ENCODE measurements around the gene SAMD7.

Gene SAMD7

GRCh38 chr3:169891886-169892285 lies 19.5 kb upstream of the SAMD7 start:
- H3K27ac Mint-ChIP-seq: no peak overlapping the region

GRCh38 chr3:169894110-169894509 lies 17.3 kb upstream of the SAMD7 start:
- no peaks in the 10 kb centered on the region for H3K27me3 Mint-ChIP-seq (ENCODE audit: low read depth)
- no peaks in the 10 kb centered on the region for H3K9me3 Mint-ChIP-seq
- H3K27ac Mint-ChIP-seq: no peak overlapping the region
- H3K4me3 Mint-ChIP-seq: no peak overlapping the region
- H3K4me1 Mint-ChIP-seq (ENCODE audit: low read depth): no peaks in the 10 kb centered on the region
- H3K36me3 Mint-ChIP-seq (ENCODE audit: low read depth): no peaks in the 10 kb centered on the region
- no peak for DNase-seq (ENCODE audit: low spot score)

More at GRCh38 chr3:169891886-169892285, 19.5 kb upstream of the SAMD7 start:
- Mint-ChIP-seq H3K27me3 (ENCODE audit: low read depth) (peaks cover 3% of the 10 kb centered on the region), H3K36me3 (ENCODE audit: low read depth) (no peaks in the 10 kb centered on the region), H3K9me3 (no peaks in the 10 kb centered on the region), H3K4me1 (ENCODE audit: low read depth) (no peaks in the 10 kb centered on the region), H3K4me3 (no peak overlapping the region)
- DNase-seq (ENCODE audit: low spot score): no peak

- DNase-seq (ENCODE audit: low spot score): no peak
- no peak overlapping the region for H3K4me3 Mint-ChIP-seq
- peaks cover 2% of the 10 kb centered on the region for H3K27me3 Mint-ChIP-seq (ENCODE audit: low read depth)
- peaks cover 3% of the 10 kb centered on the region for H3K9me3 Mint-ChIP-seq
- H3K36me3 Mint-ChIP-seq (ENCODE audit: low read depth): no peaks in the 10 kb centered on the region
- no peaks in the 10 kb centered on the region for H3K4me1 Mint-ChIP-seq (ENCODE audit: low read depth)
- no peak overlapping the region for H3K27ac Mint-ChIP-seq
Observed at GRCh38 chr3:169895072-169895471, 16.3 kb upstream of the SAMD7 start.

- Mint-ChIP-seq H3K27ac (no peak overlapping the region), H3K4me3 (no peak overlapping the region)
Observed at GRCh38 chr3:169897284-169897683, 14.1 kb upstream of the SAMD7 start.

GRCh38 chr3:169901453-169901852 lies 9.9 kb upstream of the SAMD7 start:
- H3K4me1 Mint-ChIP-seq (ENCODE audit: low read depth): no peaks in the 10 kb centered on the region
- peaks cover 4% of the 10 kb centered on the region for H3K27me3 Mint-ChIP-seq (ENCODE audit: low read depth)
- H3K9me3 Mint-ChIP-seq: peaks cover 21% of the 10 kb centered on the region
- no peaks in the 10 kb centered on the region for H3K36me3 Mint-ChIP-seq (ENCODE audit: low read depth)
- DNase-seq (ENCODE audit: low spot score): no peak
- no peak overlapping the region for H3K4me3 Mint-ChIP-seq
- H3K27ac Mint-ChIP-seq: no peak overlapping the region

More at GRCh38 chr3:169897284-169897683, 14.1 kb upstream of the SAMD7 start:
- H3K4me1 Mint-ChIP-seq (ENCODE audit: low read depth): no peaks in the 10 kb centered on the region
- no peaks in the 10 kb centered on the region for H3K36me3 Mint-ChIP-seq (ENCODE audit: low read depth)
- peaks cover 2% of the 10 kb centered on the region for H3K27me3 Mint-ChIP-seq (ENCODE audit: low read depth)
- H3K9me3 Mint-ChIP-seq: peaks cover 18% of the 10 kb centered on the region
- DNase-seq (ENCODE audit: low spot score): no peak

- H3K36me3 Mint-ChIP-seq (ENCODE audit: low read depth): no peaks in the 10 kb centered on the region
- peaks cover 15% of the 10 kb centered on the region for H3K9me3 Mint-ChIP-seq
- no peak overlapping the region for H3K4me3 Mint-ChIP-seq
Observed at GRCh38 chr3:169905404-169905803, 6.0 kb upstream of the SAMD7 start.

GRCh38 chr3:169907476-169907875 lies 3.9 kb upstream of the SAMD7 start:
- Mint-ChIP-seq H3K9me3 (peaks cover 4% of the 10 kb centered on the region), H3K4me3 (no peak overlapping the region), H3K27me3 (ENCODE audit: low read depth) (peaks cover 3% of the 10 kb centered on the region), H3K36me3 (ENCODE audit: low read depth) (no peaks in the 10 kb centered on the region), H3K4me1 (ENCODE audit: low read depth) (no peaks in the 10 kb centered on the region), H3K27ac (no peak overlapping the region)
- no peak for DNase-seq (ENCODE audit: low spot score)

More at GRCh38 chr3:169905404-169905803, 6.0 kb upstream of the SAMD7 start:
- Mint-ChIP-seq H3K4me1 (ENCODE audit: low read depth) (no peaks in the 10 kb centered on the region), H3K27ac (no peak overlapping the region), H3K27me3 (ENCODE audit: low read depth) (peaks cover 3% of the 10 kb centered on the region)
- DNase-seq (ENCODE audit: low spot score): no peak

GRCh38 chr3:169907944-169908343 lies 3.4 kb upstream of the SAMD7 start:
- Mint-ChIP-seq H3K9me3 (peaks cover 4% of the 10 kb centered on the region), H3K4me1 (ENCODE audit: low read depth) (no peaks in the 10 kb centered on the region), H3K27me3 (ENCODE audit: low read depth) (peaks cover 3% of the 10 kb centered on the region), H3K4me3 (no peak overlapping the region), H3K36me3 (ENCODE audit: low read depth) (no peaks in the 10 kb centered on the region), H3K27ac (no peak overlapping the region)
- DNase-seq (ENCODE audit: low spot score): no peak

- Mint-ChIP-seq H3K4me1 (ENCODE audit: low read depth) (peaks cover 1% of the 10 kb centered on the region), H3K9me3 (no peaks in the 10 kb centered on the region), H3K36me3 (ENCODE audit: low read depth) (no peaks in the 10 kb centered on the region), H3K27me3 (ENCODE audit: low read depth) (no peaks in the 10 kb centered on the region), H3K27ac (no peak overlapping the region), H3K4me3 (no peak overlapping the region)
- no peak for DNase-seq (ENCODE audit: low spot score)
Observed at GRCh38 chr3:169913323-169913722, 2.0 kb downstream of the SAMD7 start.

GRCh38 chr3:169914321-169914720 lies 2.9 kb downstream of the SAMD7 start:
- Mint-ChIP-seq H3K9me3 (no peaks in the 10 kb centered on the region), H3K4me1 (ENCODE audit: low read depth) (peaks cover 1% of the 10 kb centered on the region), H3K27me3 (ENCODE audit: low read depth) (no peaks in the 10 kb centered on the region), H3K4me3 (no peak overlapping the region), H3K27ac (no peak overlapping the region), H3K36me3 (ENCODE audit: low read depth) (no peaks in the 10 kb centered on the region)
- no peak for DNase-seq (ENCODE audit: low spot score)

- Mint-ChIP-seq H3K4me3 (no peak overlapping the region), H3K9me3 (no peaks in the 10 kb centered on the region), H3K27me3 (ENCODE audit: low read depth) (no peaks in the 10 kb centered on the region), H3K4me1 (ENCODE audit: low read depth) (no peaks in the 10 kb centered on the region), H3K36me3 (ENCODE audit: low read depth) (no peaks in the 10 kb centered on the region), H3K27ac (no peak overlapping the region)
- DNase-seq (ENCODE audit: low spot score): no peak
Observed at GRCh38 chr3:169923189-169923588, 11.8 kb downstream of the SAMD7 start.

- Mint-ChIP-seq H3K36me3 (ENCODE audit: low read depth) (no peaks in the 10 kb centered on the region), H3K27me3 (ENCODE audit: low read depth) (no peaks in the 10 kb centered on the region), H3K4me1 (ENCODE audit: low read depth) (no peaks in the 10 kb centered on the region), H3K27ac (no peak overlapping the region), H3K4me3 (no peak overlapping the region), H3K9me3 (no peaks in the 10 kb centered on the region)
- DNase-seq (ENCODE audit: low spot score): no peak
Observed at GRCh38 chr3:169923831-169924230, 12.5 kb downstream of the SAMD7 start.

GRCh38 chr3:169929830-169930519 lies 18.6 kb downstream of the SAMD7 start:
- no peaks in the 10 kb centered on the region for H3K36me3 Mint-ChIP-seq (ENCODE audit: low read depth)
- no peak overlapping the region for H3K4me3 Mint-ChIP-seq
- DNase-seq (ENCODE audit: low spot score): no peak
- H3K27ac Mint-ChIP-seq: no peak overlapping the region
- H3K4me1 Mint-ChIP-seq (ENCODE audit: low read depth): peaks cover 3% of the 10 kb centered on the region
- H3K9me3 Mint-ChIP-seq: no peaks in the 10 kb centered on the region
- peaks cover 4% of the 10 kb centered on the region for H3K27me3 Mint-ChIP-seq (ENCODE audit: low read depth)

- no peaks in the 10 kb centered on the region for H3K9me3 Mint-ChIP-seq
- no peaks in the 10 kb centered on the region for H3K36me3 Mint-ChIP-seq (ENCODE audit: low read depth)
- H3K4me1 Mint-ChIP-seq (ENCODE audit: low read depth): peaks cover 3% of the 10 kb centered on the region
- peaks cover 12% of the 10 kb centered on the region for H3K27me3 Mint-ChIP-seq (ENCODE audit: low read depth)
- no peak overlapping the region for H3K4me3 Mint-ChIP-seq
- no peak overlapping the region for H3K27ac Mint-ChIP-seq
- no peak for DNase-seq (ENCODE audit: low spot score)
Observed at GRCh38 chr3:169930843-169931242, 19.5 kb downstream of the SAMD7 start.

All from T-helper 2 cell treated with Interferon-gamma antibody and Interleukin-4, amounts not matched to agents 5 μg/mL and 100 μg/mL, for 36 hours (primary cell).